HL-60/S4 treated with phorbol 12-myristate 13-acetate at 8.2 ng/mL for 4 days and 3 days (cell line): Measurements from ENCODE around the gene ADGRV1.
"Not testable (repeated sequence)": the region's sequence is repeated elsewhere in the genome, so short reads cannot be mapped to it uniquely, and the experiment has no call there.

Source experiments
- in situ Hi-C: fragments of 300-500 bp; cut with MboI; formaldehyde crosslinking; loops from 2 replicates; pipeline ENCODE4 v1.15.0; 2022; ENCODE audit warnings: low sequenced_read_pairs

Gene ADGRV1

DNA sequence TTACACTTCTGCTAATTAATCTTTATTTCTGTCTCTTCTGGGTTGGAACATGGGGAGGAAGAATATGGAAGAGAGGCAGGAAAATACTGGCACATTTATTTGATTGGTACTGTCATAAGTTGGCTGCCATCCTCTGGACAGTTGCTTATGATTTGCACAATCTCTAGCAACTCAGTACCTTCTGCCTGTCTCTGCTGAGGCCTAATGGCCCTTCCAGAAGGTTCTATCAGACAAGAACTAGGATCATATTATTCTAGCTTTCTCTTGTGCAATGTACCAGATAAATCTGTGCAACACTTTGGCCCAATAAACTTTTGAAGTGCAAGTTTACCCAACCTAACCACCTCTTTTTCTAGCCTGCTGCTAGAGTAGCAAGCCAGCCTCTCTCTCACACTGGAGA, 489.5 kb downstream of the ADGRV1 start:
- in situ Hi-C loops: no loop called here

DNA sequence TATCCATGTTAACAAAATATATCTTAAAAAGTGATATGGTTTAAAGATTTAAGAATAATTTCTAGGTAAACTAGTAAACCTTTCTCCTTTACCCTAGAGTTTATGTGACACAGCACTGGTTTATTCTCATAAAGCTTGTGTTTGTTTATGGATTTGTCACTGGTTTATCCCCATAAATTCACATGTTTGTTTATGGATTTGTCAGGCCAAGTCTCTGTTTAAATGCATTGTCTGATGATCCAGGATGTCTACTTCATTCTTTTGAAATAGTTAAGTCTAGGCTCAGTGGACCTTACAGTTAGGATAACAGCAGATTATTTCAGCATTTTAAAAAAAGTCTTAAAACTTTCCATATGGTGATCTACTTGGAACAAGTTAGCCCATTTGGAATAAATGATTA, 490.5 kb downstream of the ADGRV1 start:
- in situ Hi-C loops: no loop called here

DNA sequence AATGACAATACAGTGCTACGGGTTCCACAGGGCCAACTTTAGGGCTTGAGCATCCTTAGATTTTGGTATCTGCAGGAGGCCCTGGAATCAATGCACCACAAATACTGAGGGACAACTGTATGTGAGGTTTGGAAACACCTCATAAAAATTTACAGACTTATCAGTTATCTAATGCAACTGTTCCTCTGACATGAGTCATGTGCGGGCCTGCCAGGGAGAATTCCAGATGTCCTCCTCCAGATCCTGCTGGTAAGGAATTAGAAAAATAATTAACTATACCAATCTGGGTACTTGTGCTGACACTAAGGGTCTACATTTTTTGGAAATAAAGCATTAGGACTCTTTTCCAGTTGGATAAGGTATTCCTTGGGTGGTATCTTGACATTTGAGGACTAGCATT, 491.2 kb downstream of the ADGRV1 start:
- in situ Hi-C loops: no loop called here

DNA sequence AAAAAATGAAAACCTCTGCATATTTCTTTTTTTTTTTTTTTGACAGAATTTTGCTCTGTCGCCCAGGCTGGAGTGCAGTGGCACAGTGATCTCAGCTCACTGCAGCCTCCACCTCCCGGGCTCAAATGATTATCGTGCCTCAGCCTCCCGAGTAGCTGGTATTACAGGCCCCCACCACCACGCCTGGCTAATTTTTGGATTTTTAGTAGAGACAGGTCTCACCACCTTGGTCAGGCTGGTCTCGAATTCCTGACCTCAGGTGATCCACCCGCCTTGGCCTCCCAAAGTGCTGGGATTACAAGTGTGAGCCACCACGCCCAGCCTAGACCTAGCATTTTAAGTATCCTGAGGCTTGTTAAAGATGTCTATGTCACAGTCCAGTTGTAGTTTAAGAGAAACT, 493.8 kb downstream of the ADGRV1 start:
- in situ Hi-C loops: not testable (repeated sequence)

DNA sequence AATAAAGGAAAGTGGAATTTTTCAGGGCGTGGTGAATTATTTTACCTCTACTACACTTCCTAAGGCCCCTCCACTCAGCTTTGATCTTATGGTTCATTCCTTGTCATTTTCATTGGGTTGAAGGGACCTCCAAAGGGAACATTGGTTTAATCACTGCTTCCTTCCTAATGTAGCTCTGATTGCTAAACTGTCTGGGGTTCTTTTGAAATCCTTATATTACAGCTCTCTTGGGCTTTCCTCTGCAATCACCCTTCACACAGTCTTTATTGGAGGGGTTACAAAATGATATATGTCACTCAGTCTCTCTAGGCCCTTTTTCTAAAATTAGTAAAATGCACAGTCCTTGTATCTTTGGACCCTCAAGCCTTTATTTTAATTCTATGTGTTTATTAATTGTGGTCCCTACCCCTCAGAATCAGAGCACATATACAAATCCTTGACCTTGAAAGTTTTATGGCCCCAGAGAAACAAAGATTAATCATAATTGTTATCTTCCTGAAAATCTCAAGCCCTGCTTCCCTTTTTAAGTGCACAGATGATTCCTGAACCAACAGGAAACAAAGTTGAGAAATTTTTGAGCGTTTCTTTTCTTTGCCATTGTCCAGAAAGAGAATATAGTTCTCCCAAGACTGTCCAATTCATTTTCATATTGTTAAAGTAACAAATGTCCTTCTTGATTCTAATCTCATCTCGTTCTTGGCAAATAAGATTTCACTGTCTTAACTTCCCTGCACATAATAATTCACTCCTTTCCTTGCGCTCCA, 494.6 kb downstream of the ADGRV1 start:
- in situ Hi-C loops: no loop called here

DNA sequence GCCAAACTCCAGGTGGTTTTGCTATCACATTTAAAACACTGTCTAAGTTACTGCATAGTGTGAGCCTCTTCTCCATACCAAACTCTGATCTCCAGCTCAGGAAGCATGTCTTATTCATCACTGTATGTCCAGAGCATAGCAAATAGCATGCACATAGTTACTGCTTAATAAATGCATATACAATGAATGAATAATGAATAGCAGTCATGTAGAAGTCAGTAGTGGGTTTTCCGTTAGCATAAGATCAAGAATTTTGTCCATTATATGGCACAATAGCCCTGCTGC, 495.1 kb downstream of the ADGRV1 start:
- in situ Hi-C loops: no loop called here

DNA sequence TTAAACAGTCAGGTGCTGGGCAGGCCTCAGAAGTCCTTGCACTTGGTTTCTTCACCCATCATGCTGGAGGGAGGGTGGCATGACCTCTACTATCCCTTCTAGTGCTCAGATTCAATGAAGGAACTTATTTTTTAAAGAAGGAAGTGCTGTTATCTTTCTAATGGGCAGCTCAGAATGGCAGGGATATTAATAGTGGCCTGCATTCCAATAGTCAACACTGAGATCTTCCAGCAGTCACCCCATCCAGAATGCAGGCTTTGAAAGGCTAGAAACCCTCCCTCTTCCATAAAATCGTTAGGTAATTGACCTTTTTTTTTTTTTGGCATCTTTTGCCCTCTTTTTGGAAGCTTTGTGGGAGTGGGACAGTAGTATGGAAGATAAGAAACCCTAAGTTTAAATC, 499.6 kb downstream of the ADGRV1 start:
- in situ Hi-C loops: no loop called here

DNA sequence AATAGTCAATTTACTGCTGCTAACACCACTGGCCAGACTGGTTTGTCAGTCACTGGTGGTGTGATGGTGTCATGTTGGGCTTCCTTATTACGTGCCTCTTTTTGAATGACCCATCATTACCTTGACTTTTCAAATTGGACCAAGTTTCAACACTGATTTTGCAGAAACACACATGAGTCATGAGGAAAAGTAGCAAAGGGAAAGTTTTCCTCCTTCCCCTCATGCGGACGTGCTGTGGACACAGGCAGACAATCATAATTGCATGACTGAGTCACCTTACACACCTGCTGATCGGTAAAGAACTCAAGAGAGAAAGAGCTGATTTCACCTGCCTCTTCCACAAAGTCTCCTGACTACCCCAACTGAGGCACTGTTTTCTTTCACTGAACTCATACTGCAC, 500.0 kb downstream of the ADGRV1 start:
- in situ Hi-C loops: no loop called here

DNA sequence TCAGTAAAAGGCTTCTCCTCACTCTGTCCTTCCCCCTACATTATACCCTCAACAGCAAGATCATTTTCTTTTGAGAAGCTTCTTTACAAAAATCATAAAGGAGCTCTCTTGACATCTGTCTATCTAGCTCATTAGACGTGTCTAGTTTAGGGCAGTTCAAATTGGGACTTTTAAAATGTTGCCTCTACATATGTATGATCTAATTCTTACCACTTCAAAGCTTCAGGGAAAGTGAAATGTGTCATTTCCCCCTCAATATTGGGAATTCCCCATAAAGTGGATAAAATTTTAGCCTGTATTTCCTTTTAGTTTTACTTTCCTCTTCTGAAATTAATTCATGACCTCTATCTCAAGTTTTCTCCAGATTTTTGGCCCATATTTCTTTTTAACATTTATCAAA, 500.8 kb downstream of the ADGRV1 start:
- in situ Hi-C loops: no loop called here

DNA sequence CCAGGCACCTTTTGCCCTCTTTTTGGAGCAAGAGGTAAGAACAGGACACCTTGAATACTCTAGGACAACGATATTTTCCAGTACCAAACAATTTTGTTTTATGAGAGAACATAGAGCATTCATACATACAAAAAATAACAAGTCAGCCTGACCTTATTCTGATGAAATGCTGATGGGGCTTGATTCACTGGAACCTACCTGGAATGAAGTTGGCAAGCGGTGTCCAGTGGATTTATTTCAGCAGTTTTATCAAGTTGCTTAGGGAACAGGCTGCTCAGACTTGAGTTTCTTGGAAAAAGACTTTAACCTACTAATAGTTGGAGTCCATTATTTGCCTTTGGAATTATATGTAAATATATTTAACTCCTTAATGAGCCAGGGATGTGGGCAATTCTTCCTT, 502.5 kb downstream of the ADGRV1 start:
- in situ Hi-C loops: no loop called here

DNA sequence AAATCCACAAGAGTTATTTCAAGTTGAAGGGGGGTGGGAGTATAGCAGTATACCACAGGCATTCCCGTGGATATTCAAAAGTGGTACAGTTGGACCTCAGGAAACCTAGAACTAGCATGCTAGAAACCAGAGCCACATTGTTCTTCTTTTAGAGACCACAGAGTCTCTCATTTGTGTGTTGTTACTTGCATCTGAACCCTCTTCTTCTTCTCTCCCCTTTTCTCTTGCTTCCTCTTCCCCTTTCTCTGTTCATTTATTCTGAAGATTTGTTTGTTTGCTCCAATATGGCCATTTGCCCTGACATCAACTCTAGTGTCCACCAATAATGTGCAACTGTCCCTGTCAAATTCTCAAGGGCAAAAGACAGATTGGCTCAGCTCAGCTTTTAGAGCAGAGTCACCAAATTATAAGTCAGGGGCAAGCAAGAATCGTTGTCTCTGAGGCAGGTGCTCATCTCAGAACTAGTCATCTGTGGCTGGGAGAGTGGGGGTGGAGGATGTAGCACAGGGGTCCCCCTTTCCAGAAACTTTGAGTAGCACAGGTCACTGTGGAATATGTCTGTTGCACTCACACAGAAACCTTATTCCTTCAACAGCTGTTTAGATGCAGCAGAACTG, 503.5 kb downstream of the ADGRV1 start:
- in situ Hi-C loops: no loop called here

DNA sequence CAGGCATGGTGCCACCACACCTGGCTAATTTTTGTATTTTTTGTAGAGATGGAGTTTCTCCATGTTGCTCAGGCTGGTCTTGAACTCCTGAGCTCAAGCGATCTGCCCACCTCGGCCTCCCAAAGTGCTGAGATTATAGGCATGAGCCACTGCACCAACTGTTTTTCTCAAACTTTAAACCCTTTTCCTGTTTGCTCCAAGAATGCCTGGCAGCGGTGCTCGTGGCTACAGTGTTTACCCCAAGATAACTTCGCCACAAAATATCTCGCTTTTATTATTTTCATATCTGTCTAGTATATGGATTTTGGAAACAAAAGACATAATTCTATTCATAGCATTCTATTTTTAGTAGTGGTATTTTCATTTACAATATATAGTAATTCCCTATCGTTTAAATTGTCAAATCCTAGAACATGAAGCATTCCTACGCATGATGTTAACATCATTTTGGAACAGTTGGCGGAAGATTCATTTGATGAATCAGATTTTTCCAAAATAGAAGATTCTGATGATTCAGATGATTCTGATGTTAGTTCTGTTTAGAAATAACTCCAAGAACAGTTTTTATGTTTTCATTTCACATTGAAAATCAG, 504.6 kb downstream of the ADGRV1 start:
- in situ Hi-C loops: not testable (repeated sequence)

DNA sequence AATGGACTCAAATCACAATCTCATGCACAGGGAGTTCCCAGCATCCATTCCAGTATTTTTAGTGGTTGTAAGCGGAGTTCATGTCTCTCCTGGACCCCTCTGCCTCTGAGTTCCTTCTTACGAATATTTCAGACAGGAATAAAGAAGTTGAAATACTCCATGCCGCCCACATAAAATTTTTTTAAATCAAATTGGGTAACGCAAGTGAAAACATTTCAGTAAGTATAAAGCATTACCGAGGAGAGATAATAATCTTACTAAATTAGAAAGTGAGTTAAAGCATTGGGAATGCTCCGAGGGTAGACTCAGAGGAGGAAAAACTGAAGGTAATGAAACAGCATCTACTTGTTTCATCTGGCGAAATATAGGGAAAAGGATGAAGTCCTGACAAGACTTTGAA, 506.9 kb downstream of the ADGRV1 start:
- in situ Hi-C loops: no loop called here

DNA sequence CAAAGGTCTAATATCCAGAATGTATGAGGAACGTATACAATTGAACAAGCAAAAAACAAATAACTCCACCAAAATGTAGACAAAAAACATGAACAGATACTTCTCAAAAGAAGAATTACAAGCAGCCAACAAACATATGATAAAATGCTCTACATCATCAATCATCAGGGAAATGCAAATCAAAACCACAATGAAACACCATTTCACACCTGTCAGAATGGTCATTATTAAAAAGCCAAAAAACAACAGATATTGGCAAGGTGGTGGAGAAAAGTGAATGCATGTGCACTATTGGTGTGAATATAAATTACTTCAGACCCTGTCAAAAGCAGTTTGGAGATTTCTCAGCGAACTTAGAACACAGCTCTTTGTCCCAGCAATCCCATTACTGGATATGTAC, 510.8 kb downstream of the ADGRV1 start:
- in situ Hi-C loops: no loop called here

DNA sequence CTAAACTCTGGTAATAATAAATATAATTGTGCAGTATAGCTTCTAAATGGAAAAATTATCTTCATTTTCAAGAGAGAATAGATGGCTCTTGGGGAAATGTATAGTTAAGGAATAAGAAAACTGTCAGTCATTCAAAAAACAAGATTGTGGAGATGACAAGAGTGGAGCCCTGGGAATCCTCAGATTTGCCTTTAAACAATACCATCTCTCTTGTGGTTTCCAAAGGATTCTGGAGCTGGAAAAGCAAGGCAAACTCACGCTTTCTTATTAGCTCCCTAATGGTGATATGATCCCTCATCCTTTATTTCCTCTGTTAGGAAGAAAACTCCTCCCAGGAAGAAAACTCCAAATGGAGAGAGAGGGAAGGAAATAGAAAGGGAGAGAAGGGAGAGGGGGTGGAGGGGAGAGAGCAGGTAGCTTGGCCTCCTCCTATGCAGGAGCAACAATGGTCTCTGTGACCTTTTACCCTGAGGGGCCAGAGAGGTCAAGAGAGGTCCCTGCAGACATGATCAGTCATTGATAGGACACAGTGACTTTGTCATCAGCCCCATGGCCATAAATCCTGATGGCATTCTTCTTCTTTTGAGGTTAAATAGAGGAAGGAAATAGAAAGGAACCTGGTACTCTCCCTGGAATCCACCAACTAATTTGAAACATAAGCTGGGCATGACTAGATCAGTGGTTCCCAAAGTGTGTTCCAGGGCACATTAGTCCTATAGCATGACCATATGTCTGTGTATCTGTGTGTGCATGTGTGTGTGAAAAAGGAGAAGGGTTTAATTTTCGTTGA, 512.4 kb downstream of the ADGRV1 start:
- in situ Hi-C loops: no loop called here

DNA sequence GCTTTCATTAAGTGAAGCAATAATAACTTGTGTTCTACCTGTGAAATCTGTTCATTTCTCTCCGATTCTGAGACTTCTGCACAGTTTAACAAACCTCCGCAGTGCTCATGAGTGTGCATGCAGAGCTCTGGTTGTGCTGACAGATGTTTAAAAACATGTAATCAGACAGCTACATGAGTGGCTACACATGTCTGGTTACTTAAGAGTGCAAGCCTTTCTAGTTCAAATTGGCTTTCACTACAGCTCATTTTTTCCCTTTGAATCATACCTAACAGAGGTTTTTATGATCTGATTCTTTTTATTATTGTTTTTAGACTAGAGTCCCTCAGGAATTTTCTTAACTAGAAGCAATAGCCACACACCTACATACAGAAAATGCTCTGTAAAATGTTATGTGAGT, 514.3 kb downstream of the ADGRV1 start:
- in situ Hi-C loops: no loop called here

DNA sequence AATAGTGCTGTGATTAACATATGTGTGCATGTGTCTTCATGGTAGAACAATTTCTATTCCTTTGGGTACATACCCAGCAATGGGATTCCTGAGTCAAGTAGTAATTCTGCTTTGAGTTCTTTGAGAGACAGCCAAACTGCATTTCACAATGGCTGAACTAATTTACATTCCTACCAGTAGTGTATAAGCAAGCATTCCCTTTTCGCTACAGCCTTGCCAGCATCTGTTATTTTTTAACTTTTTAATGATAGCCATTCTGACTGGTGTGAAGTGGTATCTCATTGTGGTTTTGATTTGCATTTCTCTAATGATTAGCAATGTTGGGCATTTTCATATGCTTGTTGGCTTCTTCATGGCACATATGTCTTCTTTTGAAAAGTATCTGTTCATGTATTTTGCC, 516.0 kb downstream of the ADGRV1 start:
- in situ Hi-C loops: no loop called here

DNA sequence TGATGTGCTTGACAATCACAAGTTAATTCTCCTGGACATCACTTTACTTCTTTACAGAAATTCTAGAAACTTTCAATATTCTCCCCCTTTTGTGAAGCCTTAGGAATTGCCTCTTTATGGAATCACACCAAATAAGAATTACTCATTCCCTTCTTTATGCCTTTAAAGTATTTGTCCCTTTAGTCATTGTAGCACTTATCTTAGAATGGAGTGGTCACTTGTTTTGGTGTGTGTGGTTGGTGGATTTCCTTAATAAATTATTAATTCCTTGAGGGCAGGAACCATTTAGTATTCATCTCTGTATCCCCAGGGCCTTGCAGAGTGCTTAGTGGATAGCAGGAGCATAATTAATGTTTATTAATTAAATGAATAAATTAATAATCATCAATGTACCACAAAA, 517.5 kb downstream of the ADGRV1 start:
- in situ Hi-C loops: no loop called here

DNA sequence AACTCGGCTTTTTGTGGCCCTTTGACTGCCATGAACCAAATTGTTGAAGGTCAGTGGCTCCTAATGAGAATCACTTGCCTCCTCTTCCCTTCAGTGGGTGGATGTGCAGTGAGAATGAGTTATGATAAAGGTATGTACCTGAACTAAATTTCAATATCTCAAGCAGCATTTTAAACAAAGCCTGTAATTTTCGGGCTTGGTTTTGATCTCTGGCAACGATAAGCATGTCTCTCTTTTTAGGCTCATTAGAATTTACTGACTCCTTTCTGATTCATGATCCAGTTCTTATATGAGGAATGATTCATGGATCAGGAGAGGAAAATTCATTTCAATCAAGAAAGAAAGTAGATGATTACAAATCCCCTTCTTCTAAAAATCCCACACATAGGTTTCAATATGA, 519.0 kb downstream of the ADGRV1 start:
- in situ Hi-C loops: no loop called here

DNA sequence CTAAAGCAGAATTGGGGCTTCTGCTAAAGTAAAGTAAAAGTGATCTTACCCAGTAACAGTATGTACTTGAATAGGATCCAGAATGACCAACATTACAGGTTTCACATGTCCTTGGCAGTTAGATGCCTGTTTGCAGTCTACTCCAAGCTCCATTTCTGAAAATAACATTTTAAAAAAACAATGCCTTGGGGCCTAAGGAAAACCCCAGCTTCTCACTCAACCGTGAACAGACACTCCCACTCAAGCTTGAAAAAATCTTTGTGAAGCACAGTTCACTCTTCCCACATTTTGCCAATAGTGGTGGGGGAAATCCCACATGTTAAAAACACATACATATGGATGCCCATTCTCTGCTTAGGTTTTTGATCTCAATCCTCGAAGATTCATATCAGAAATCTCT, 520.4 kb downstream of the ADGRV1 start:
- in situ Hi-C loops: no loop called here

DNA sequence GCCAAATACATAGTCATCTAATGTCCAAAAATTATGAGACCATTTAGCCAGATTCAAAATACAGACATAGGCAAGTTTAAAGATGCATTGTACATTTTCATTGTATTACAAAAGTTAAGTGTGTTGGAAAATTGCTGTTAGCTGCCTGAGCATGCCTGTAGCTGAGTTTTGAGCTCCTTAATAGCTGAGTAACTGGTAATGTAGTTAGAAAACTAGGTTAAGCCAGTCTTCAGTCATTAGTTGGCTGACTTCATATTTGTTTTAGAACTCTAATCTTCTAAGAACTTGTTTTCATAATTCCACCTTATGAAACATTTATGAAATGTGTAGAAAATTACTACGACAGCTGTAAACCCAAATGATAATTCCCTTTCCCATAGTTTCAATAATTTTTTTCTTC, 531.2 kb downstream of the ADGRV1 start:
- in situ Hi-C loops: no loop called here

DNA sequence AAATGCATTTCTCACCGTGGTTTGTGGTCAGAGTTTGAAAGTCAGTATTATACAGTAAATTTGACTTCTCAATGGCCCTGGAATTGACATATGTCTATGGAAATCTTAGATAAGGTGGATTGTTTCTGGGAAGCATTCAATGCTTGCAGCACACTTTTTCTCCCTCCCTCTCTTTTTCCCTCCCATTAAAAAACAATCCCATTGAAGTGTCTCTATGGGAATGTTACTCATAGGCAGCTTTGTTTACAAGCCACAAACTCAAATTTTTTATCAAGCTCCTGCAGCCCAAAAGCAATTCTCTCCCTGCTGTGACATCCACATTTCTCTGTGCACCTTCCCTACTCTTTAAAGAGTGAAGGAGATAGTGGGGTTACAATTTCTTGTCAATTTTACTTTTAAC, 532.4 kb downstream of the ADGRV1 start:
- in situ Hi-C loops: no loop called here
